ENCODE results near the gene LMNTD2. TPM values are rescaled to one million over a fixed set of nuclear protein-coding genes. Genes with fewer than 3 reads are reported as not detected.

The LMNTD2 gene
- total and polyA plus RNA-seq, 2 donors (not counting 3 experiments of a cell fraction or from before 2014, with no cell fraction given): 2.1 to 2.6 TPM

- no peak overlapping the region for H3K4me3 ChIP-seq (replicated peaks in 1 of 3; ENCODE audit: insufficient read depth in 1 of 3, low read depth in 1 of 3, low read length in 3 of 3)
- H3K9me3 ChIP-seq (replicated peaks; ENCODE audit: control insufficient read depth, insufficient read depth, low read length): no peaks in the 10 kb centered on the region
- no peaks in the 10 kb centered on the region for H4K20me1 ChIP-seq (replicated peaks; ENCODE audit: control insufficient read depth, extremely low read depth, insufficient read depth, low read length)
- H2AFZ ChIP-seq (ENCODE audit: low read depth, low read length): no peak overlapping the region
- DNase-seq (ENCODE audit: low read depth, low spot score) (no peak), FAIRE-seq (no peak)
- no TSS peak for BruUV-seq (replicated peaks)
- no peak overlapping the region for H3K27ac ChIP-seq (ENCODE audit: insufficient read depth, low read depth, low read length)
- H3K79me2 ChIP-seq (ENCODE audit: control insufficient read depth, insufficient read depth, low read length): no peaks in the 10 kb centered on the region
- TF ChIP-seq CTCF (IDR thresholded peaks at IDR 0.05; ENCODE audit: extremely low read depth in 1 of 2, insufficient read depth in 1 of 2, low read depth in 1 of 2, low read length in 2 of 2): peak in 1 of 2 donors; percentile 54
- no peak for TF ChIP-seq POLR2AphosphoS5 (IDR thresholded peaks at IDR 0.05; ENCODE audit: insufficient read depth, low read depth, low read length)
- CTCF ChIA-PET: interaction anchor here (0.6 to 2.2 kb wide), 14 partner anchors 9 to 202 kb away, joined by 3 to 26 read pairs (median 5); partner anchors contain the start of gene HRAS
- no peak overlapping the region for H3K9ac ChIP-seq (replicated peaks; ENCODE audit: extremely low read depth, insufficient read depth, low read length)
- intact Hi-C loops (cut with micrococcal nuclease) (loop anchor here (5.0 kb wide), 1 partner anchor 173 kb away; no protein-coding TSS in a partner anchor), dilution Hi-C loops (cut with MboI; ENCODE audit: extremely low pct_ligation_motif_present, low sequenced_read_pairs) (no loop called here)
- H3K27me3 ChIP-seq (ENCODE audit: control insufficient read depth in 2 of 2, insufficient read depth in 2 of 2, low read length in 2 of 2): peaks cover 13 to 21% of the 10 kb centered on the region in 2 experiments
- no peak overlapping the region for H3K4me2 ChIP-seq (ENCODE audit: insufficient read depth, low read length)
- H3K36me3 ChIP-seq (ENCODE audit: control insufficient read depth in 2 of 2, extremely low read depth in 1 of 2, insufficient read depth in 2 of 2, low read length in 2 of 2): no peaks in the 10 kb centered on the region
- H3K9me1 ChIP-seq (replicated peaks; ENCODE audit: control insufficient read depth, extremely low read depth, insufficient read depth, low read length): no peaks in the 10 kb centered on the region
- peaks cover 3% of the 10 kb centered on the region for H3K4me1 ChIP-seq (ENCODE audit: control insufficient read depth, extremely low read depth, insufficient read depth, low read length)
- POLR2A ChIA-PET: interaction anchor here (0.7 to 1.2 kb wide), 2 partner anchors 145 to 265 kb away, joined by 3 read pairs; partner anchors contain the start of gene PNPLA2
Measured at GRCh38 chr11:554428-555226, 5.9 kb downstream of the LMNTD2 start.

- H3K27ac ChIP-seq (ENCODE audit: insufficient read depth, low read depth, low read length): no peak overlapping the region
- no peak for FAIRE-seq
- no TSS peak for BruUV-seq (replicated peaks)
- intact Hi-C loops (cut with micrococcal nuclease) (no loop called here), dilution Hi-C loops (cut with MboI; ENCODE audit: extremely low pct_ligation_motif_present, low sequenced_read_pairs) (no loop called here)
- H2AFZ ChIP-seq (ENCODE audit: low read depth, low read length): no peak overlapping the region
- no peak for DNase-seq (ENCODE audit: low read depth, low spot score)
- POLR2A ChIA-PET: no interaction called here
- H3K9me1 ChIP-seq (replicated peaks; ENCODE audit: control insufficient read depth, extremely low read depth, insufficient read depth, low read length): no peaks in the 10 kb centered on the region
- no peaks in the 10 kb centered on the region for H3K79me2 ChIP-seq (ENCODE audit: control insufficient read depth, insufficient read depth, low read length)
- no peak overlapping the region for H3K4me2 ChIP-seq (ENCODE audit: insufficient read depth, low read length)
- H3K9me3 ChIP-seq (replicated peaks; ENCODE audit: control insufficient read depth, insufficient read depth, low read length): no peaks in the 10 kb centered on the region
- CTCF ChIA-PET: interaction anchor here (0.9 to 2.2 kb wide), 7 partner anchors 9 to 173 kb away, joined by 3 to 26 read pairs (median 7); partner anchors contain the start of gene HRAS
- no peak overlapping the region for H3K9ac ChIP-seq (replicated peaks; ENCODE audit: extremely low read depth, insufficient read depth, low read length)
- H3K36me3 ChIP-seq (ENCODE audit: control insufficient read depth in 2 of 2, extremely low read depth in 1 of 2, insufficient read depth in 2 of 2, low read length in 2 of 2): no peaks in the 10 kb centered on the region
- no peak overlapping the region for H3K4me3 ChIP-seq (replicated peaks in 1 of 3; ENCODE audit: insufficient read depth in 1 of 3, low read depth in 1 of 3, low read length in 3 of 3)
- peaks cover 13 to 21% of the 10 kb centered on the region in 2 experiments for H3K27me3 ChIP-seq (ENCODE audit: control insufficient read depth in 2 of 2, insufficient read depth in 2 of 2, low read length in 2 of 2)
- no peaks in the 10 kb centered on the region for H4K20me1 ChIP-seq (replicated peaks; ENCODE audit: control insufficient read depth, extremely low read depth, insufficient read depth, low read length)
- peaks cover 3% of the 10 kb centered on the region for H3K4me1 ChIP-seq (ENCODE audit: control insufficient read depth, extremely low read depth, insufficient read depth, low read length)
- TF ChIP-seq POLR2A (IDR thresholded peaks at IDR 0.05; ENCODE audit: low read depth, low read length) (no peak), CTCF (IDR thresholded peaks at IDR 0.05; ENCODE audit: extremely low read depth in 1 of 2, insufficient read depth in 1 of 2, low read depth in 1 of 2, low read length in 2 of 2) (no peak), FOS (IDR thresholded peaks at IDR 0.05; ENCODE audit: borderline replicate concordance, insufficient read depth, low read length) (no peak), POLR2AphosphoS5 (IDR thresholded peaks at IDR 0.05; ENCODE audit: insufficient read depth, low read depth, low read length) (no peak), EZH2 (IDR thresholded peaks at IDR 0.05; ENCODE audit: borderline replicate concordance, low read depth, low read length, severe bottlenecking) (no peak), GATA2 (IDR thresholded peaks at IDR 0.05; ENCODE audit: insufficient read depth, insufficient read length, low read depth, low read length) (no peak), MAX (IDR thresholded peaks at IDR 0.05; ENCODE audit: insufficient read depth, insufficient read length) (no peak), JUN (IDR thresholded peaks at IDR 0.05; ENCODE audit: borderline replicate concordance, insufficient read depth, insufficient read length, low read depth) (no peak), MYC (IDR thresholded peaks at IDR 0.05; ENCODE audit: low read depth, low read length) (no peak)
Measured at GRCh38 chr11:553988-554340, 6.6 kb downstream of the LMNTD2 start.
